Activated CD4-positive, alpha-beta T cell treated with anti-CD3 and anti-CD28 coated beads, Interleukin-2, amount 10 ng/mL, durations not matched to agents 24 days and 14 days (primary cell): Measurements from ENCODE around the gene FUT7. TPM values are rescaled to one million over a fixed set of nuclear protein-coding genes. Genes with fewer than 3 reads are reported as not detected.

Experiments
- DNase-seq: peaks from one replicate; pipeline ENCODE4 v3.0.0; 2022
- H3K27ac Mint-ChIP-seq: one replicate; pipeline ENCODE4 v1.8.0; 2022; ENCODE audit warnings: mild to moderate bottlenecking, mixed read lengths
- H3K27me3 Mint-ChIP-seq: one replicate; pipeline ENCODE4 v1.8.0; 2022; ENCODE audit warnings: mixed read lengths
- H3K36me3 Mint-ChIP-seq: one replicate; pipeline ENCODE4 v1.8.0; 2022; ENCODE audit warnings: low read depth, mild to moderate bottlenecking, mixed read lengths
- H3K4me1 Mint-ChIP-seq: one replicate; pipeline ENCODE4 v1.8.0; 2021; ENCODE audit warnings: mixed read lengths
- H3K4me3 Mint-ChIP-seq: one replicate; pipeline ENCODE4 v1.8.0; 2022; ENCODE audit warnings: mild to moderate bottlenecking, moderate library complexity, mixed read lengths
- H3K9me3 Mint-ChIP-seq: one replicate; pipeline ENCODE4 v1.8.0; 2021; ENCODE audit warnings: mixed read lengths
- intact Hi-C: fragments of 100-400 bp; cut with micrococcal nuclease; formaldehyde crosslinking; loops from one replicate; pipeline ENCODE4 v1.15.1; 2023
- total RNA-seq: library from RNA; stranded (reverse); gene quantifications from 2 replicates; pipeline ENCODE4 v1.2.3, GENCODE V29; 2022

The FUT7 gene
- total RNA-seq, 1 donor from 2014 or later: not detected

DNA sequence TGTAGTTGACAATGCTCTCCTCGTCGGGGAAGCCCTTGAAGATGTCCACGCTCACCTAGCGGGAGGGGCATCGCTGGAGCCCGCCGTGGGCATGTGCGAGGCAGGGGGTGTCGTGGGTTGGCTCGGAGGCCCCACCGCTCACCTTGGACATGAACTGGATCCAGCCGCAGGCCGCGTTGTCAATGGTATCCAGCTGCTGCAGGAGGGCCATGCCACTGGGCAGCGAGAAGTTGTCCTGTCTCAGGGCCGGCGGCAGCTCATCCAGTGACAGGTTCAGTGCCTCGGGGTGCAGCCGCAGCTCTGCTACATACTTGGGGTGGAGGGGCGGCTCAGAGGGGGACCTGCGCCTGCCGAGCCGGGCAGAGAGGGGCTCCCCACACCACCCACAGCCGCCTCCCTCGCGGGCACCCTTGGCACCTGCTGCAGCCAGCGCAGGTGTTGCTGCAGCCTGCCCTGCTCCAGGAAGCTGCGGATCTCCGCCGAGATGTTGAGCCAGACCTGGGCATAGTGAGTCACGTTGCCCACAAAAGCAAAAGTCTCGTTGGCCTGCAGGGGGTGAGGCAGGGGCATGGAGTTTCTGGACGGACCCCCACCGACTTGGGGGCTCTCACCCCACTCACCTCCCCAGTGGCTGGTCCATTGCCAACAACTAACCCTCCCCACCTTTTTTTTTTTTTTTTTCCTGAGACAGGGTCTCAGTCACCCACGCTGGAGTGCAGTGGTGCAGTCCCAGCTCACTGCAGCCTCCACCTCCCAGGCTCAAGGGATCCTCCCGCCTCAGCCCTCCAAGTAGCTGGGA lies 12.9 kb downstream of the FUT7 start:
- DNase-seq: no peak
- H3K4me3 Mint-ChIP-seq: no peak overlapping the region
- no peaks in the 10 kb centered on the region for H3K9me3 Mint-ChIP-seq
- intact Hi-C loops: no loop called here
- H3K27ac Mint-ChIP-seq: no peak overlapping the region
- peaks cover 3% of the 10 kb centered on the region for H3K4me1 Mint-ChIP-seq
- no peaks in the 10 kb centered on the region for H3K27me3 Mint-ChIP-seq
- H3K36me3 Mint-ChIP-seq: no peaks in the 10 kb centered on the region

DNA sequence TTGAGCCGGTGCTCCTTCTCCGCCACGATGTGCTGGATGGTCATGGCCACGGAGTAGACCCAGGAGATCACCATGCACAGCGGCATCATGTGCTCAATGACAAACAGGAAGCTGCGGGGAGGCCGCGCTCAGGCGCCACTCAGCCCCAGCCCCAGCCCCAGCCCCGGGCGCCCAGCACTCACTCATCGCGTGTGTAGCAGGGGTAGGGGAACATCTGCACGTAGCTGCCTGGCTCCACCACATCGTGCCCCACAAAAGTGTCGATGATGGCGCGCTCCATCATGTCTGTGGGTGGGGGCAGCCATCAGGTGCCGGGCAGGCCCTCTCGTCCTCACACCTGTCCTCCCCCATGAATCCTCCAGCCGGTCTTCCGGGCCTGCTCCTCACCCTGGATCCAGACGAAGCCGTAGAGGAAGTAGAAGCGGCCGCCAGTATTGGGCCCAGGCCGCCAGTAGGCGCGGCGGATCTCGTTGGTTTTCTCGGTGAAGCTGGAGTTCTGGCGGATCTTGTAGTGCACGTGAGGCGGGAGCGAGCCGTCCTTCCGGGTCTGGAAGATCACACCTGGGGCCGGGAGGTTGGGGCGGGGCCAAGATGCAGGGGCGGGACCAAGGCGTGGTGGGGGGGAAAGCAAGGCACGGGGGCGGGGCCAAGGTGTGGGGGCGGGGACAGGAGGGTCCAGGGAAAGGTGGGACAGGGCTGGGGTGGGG lies 13.9 kb downstream of the FUT7 start:
- Mint-ChIP-seq H3K4me3 (no peak overlapping the region), H3K4me1 (peaks cover 3% of the 10 kb centered on the region), H3K27me3 (no peaks in the 10 kb centered on the region), H3K9me3 (no peaks in the 10 kb centered on the region), H3K36me3 (no peaks in the 10 kb centered on the region), H3K27ac (no peak overlapping the region)
- intact Hi-C loops: no loop called here
- no peak for DNase-seq

DNA sequence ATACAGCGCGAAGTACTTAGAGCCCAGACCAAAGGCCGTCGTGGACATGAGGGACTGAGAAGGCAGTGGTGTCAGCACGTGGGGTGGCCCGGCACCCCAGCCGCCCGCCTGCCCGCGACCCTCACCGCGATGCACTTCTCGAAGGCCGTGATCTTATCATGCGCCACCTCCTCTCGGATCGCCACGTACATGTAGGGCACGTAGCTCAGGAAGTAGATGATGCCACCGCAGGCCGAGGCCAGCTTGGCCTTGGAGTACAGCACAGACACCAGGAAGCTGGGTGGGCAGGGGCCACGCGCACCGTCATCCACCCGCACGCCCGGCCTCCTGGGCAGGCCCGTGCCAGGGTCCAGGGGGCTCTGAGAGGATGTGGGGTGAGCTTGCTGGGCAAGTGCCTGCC lies 14.8 kb downstream of the FUT7 start:
- Mint-ChIP-seq H3K27ac (no peak overlapping the region), H3K4me1 (peaks cover 1% of the 10 kb centered on the region), H3K36me3 (no peaks in the 10 kb centered on the region), H3K4me3 (no peak overlapping the region), H3K9me3 (no peaks in the 10 kb centered on the region), H3K27me3 (no peaks in the 10 kb centered on the region)
- intact Hi-C loops: no loop called here
- no peak for DNase-seq

DNA sequence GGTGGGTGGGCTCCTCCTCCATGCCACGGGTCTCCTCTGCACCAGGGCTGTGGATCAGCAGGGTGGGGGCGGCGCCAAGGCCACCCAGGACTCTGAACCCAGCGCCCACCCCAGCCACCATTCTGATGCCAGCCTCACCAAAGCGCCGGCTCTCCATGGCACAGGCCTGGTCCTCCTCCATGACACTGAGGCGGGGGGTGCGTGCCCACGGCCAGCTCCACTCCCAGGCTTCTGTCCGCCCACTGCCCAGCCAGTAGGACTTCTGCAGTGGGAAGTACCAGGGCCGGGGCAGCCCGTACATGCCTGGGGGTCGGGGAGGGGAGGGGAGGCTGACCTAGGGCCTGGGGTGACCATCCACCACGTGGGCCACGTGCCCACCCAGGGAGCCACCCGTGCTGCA lies 15.5 kb downstream of the FUT7 start:
- Mint-ChIP-seq H3K27me3 (no peaks in the 10 kb centered on the region), H3K36me3 (no peaks in the 10 kb centered on the region), H3K4me1 (no peaks in the 10 kb centered on the region), H3K4me3 (no peak overlapping the region), H3K9me3 (no peaks in the 10 kb centered on the region), H3K27ac (no peak overlapping the region)
- no peak for DNase-seq
- intact Hi-C loops: no loop called here

DNA sequence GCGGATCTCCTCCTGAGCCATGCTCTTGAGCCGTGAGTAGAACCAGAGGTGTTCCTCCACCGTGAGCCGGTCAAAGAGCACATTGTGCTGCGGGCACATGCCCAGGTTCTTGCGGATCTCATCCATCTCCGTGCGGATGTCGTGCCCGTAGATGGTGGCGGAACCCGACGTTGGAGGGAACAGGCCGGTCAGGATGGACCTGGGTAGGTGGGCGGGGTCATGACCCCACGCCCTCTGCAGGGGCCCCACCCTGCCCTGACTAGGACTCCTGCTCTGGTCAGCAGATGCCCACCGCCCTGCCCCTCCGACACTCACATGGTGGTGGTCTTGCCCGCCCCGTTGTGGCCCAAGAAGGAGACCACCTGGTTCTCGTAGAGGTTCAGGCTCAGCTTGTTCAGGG lies 15.9 kb downstream of the FUT7 start:
- DNase-seq: no peak
- Mint-ChIP-seq H3K4me3 (no peak overlapping the region), H3K9me3 (no peaks in the 10 kb centered on the region), H3K27me3 (no peaks in the 10 kb centered on the region), H3K36me3 (no peaks in the 10 kb centered on the region), H3K27ac (no peak overlapping the region), H3K4me1 (no peaks in the 10 kb centered on the region)
- intact Hi-C loops: no loop called here

DNA sequence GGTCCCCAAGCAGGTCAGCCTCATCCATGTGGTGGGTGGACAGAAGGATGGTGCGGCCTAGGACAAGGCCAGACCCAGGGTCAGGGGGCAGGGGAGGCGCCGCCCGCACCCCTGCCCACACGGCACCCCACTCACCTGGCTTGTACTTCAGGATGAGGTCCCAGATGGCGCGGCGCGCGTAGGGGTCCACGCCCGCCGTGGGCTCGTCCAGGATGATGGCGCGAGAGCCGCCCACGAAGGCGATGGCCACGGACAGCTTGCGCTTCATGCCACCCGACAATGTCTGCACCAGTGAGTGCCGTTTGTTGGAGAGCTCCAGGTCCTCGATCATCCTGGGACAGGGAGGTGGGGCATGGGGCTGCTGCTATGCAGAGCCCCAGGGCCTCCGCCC lies 16.4 kb downstream of the FUT7 start:
- Mint-ChIP-seq H3K27ac (no peak overlapping the region), H3K27me3 (no peaks in the 10 kb centered on the region), H3K4me1 (no peaks in the 10 kb centered on the region), H3K4me3 (no peak overlapping the region), H3K36me3 (no peaks in the 10 kb centered on the region), H3K9me3 (no peaks in the 10 kb centered on the region)
- intact Hi-C loops: no loop called here
- DNase-seq: no peak

DNA sequence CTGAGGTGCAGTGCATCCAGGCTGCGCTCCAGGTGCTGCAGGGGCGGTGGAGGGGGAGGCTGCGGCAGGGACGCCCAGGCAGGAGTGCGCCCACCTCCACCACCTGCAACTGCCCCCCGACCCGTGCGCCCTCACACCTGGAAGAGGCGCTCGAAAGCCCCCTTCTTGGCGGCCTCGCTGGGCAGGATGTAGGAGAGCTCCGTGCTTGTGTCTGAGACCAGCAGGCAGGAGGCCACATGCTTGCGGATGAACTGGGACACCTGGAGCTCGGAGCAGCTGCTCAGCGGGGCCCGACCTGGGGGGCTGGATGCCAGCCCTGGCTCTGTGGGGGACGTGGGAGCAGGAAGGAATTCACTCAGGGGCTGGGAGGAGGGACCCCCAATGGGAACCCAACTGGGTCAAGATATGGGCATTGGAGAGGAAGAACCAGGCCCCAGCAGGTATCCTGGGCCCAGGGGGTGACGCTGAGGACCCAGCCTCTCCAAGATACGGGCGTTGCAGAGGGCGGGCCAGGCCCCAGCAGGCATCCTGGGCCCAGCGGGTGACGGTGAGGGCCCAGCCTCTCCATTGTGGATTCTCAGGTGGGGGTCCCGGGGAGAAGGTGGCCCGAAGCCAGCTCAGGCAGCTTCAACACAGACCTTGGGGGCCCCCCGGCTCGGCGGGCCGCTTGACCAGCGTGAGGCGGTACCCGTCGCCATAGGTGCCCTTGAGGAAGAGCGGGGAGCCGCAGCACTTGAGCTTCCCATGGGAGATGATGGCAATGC lies 16.9 kb downstream of the FUT7 start:
- Mint-ChIP-seq H3K27ac (no peak overlapping the region), H3K36me3 (no peaks in the 10 kb centered on the region), H3K4me3 (no peak overlapping the region), H3K9me3 (no peaks in the 10 kb centered on the region), H3K4me1 (no peaks in the 10 kb centered on the region), H3K27me3 (no peaks in the 10 kb centered on the region)
- intact Hi-C loops: no loop called here
- DNase-seq: no peak

DNA sequence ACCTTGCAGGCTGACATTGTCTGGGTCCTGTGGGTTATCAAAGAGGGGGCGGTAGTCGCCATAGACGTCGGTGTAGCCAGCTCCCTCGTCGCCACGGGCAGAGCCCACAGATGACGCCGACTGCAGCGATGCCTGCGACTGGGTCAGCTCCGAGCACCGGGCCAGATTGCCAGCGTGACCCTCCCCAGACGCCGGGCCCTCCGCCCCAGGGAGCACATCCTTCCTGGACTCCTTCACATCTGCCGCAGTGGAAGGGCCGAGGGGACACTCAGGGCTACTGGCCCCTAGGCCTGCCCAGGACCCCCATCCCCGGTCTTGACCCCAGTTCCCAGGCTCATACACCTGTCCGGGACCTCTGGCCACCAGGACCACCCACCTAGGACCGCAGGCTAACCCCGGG lies 17.7 kb downstream of the FUT7 start:
- Mint-ChIP-seq H3K27me3 (no peaks in the 10 kb centered on the region), H3K4me1 (no peaks in the 10 kb centered on the region), H3K4me3 (no peak overlapping the region), H3K27ac (no peak overlapping the region), H3K9me3 (no peaks in the 10 kb centered on the region), H3K36me3 (no peaks in the 10 kb centered on the region)
- intact Hi-C loops: no loop called here
- no peak for DNase-seq

DNA sequence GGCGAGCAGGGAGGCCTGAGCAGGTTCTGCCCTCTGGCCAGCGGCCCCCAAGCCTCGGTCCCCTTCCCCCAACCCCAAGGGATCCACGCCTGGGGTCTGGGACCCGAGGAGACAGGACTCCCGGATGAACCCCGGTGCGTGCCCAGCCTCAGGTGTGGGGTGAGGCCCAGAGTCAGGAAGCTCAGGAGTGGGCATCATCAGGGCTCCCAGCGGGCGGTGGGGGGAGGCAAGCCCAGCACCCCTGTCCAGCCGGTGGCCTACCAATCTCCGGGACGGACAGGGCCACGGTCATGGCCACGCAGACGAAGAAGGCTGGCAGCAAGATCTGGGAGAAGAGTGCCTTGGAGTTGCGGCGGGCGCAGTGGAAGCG lies 18.3 kb downstream of the FUT7 start:
- Mint-ChIP-seq H3K4me1 (no peaks in the 10 kb centered on the region), H3K27me3 (no peaks in the 10 kb centered on the region), H3K9me3 (no peaks in the 10 kb centered on the region), H3K36me3 (no peaks in the 10 kb centered on the region), H3K27ac (no peak overlapping the region), H3K4me3 (no peak overlapping the region)
- DNase-seq: no peak
- intact Hi-C loops: no loop called here

DNA sequence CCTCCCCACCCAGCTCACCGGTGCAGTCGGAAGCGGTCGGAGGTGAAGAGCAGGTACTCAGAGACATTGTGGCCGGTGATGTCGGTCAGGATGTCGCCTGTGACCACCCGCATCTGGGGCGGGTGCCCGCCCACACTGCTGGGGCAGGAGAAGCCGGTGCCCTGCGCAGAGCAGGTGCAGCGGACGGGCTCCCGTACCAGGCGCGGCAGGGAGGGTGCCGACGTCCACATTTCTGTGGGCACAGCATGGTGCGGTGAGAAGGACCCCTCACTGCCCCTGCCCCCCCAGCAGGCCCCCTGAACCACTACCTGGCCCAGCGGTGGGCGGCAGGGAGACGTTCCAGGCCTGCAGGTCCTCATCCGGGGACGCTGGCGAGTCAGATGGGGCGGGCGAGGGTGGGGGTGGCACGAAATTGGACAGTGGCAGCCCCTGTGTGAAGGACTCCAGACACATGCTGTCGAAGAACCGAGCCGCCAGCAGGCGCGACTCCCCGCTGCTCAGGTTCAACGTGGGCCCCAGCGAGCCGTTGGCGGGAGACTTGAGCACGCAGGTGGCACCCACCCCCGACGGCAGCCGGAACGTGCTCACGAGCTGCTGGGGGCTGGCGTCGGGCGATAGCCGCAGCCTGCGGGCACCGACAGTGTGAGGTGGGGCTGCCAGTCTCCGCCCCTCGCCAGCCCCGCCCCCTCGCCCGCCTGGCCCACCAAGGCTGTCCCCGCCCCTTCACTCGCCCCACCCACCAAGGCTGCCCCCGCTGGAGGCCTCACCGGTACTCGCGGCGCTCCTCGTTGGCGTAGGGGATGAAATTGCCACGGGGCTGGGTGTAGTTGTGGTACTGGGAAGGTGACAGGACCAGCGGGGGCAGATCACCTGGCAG lies 19.0 kb downstream of the FUT7 start:
- Mint-ChIP-seq H3K36me3 (no peaks in the 10 kb centered on the region), H3K27ac (no peak overlapping the region), H3K4me1 (no peaks in the 10 kb centered on the region), H3K4me3 (no peak overlapping the region), H3K27me3 (no peaks in the 10 kb centered on the region), H3K9me3 (no peaks in the 10 kb centered on the region)
- DNase-seq: no peak
- intact Hi-C loops: no loop called here

DNA sequence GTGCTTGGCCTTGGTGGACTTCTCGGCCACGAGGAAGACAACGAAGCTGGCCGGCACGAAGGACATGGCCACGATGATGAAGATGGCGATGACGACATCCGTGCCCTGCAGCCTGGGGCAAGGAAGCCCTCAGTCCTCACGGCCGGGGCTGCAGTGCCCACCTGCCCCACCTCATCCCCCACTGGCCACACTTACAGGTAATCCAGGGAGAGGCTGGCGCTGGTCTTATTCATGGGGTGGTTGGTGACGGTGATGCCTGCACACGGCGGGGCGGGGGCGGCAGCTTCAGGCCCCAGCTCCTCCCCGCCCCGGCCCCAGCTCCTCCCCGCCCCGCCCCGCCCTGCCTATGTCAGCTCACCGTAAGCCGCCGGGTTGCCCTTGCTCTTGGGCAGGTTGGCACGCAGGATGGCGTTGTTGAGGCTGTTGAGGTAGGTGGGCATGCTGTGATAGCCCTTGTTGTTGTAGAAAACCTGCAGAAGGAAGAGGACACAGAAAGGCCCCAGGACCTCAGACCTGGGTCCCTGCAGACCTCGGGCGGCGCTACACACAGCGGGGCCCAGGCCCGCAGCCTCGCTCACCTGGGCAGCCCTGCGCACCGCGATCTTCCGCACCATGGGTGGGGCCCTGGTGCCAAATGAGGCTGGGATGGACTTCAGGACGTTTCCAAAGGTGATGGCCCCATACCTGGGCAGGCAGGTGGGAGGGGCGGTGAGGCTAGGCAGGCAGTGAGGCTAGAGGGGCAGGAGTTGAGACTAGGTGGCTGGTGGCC lies 19.8 kb downstream of the FUT7 start:
- Mint-ChIP-seq H3K27ac (no peak overlapping the region), H3K4me3 (no peak overlapping the region), H3K36me3 (no peaks in the 10 kb centered on the region), H3K27me3 (no peaks in the 10 kb centered on the region), H3K9me3 (no peaks in the 10 kb centered on the region), H3K4me1 (no peaks in the 10 kb centered on the region)
- no peak for DNase-seq
- intact Hi-C loops: no loop called here

DNA sequence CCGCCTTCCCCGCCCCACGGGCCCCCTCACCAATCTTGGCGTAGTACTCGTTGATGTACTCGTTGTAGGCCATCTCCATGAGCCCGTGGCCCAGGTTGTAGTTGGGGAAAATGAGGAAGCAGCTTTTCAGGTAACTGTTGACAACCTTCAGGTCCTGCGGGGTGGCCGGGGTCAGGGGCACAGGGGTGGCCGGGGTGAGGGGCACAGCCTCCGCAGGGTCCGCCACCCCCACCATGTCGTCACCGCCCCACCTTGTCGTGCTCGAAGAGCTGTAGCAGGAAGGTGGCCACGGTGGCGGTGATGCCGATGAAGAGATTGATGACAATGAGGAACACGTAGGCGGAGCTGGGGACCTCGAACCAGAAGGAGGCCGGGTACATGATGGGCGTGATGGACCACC lies 20.7 kb downstream of the FUT7 start:
- Mint-ChIP-seq H3K4me1 (peaks cover 1% of the 10 kb centered on the region), H3K27me3 (no peaks in the 10 kb centered on the region), H3K36me3 (no peaks in the 10 kb centered on the region), H3K27ac (no peak overlapping the region), H3K9me3 (no peaks in the 10 kb centered on the region), H3K4me3 (no peak overlapping the region)
- no peak for DNase-seq
- intact Hi-C loops: no loop called here
